ENCODE results near the gene RHOT2.

- TF ChIP-seq POLR2A (IDR thresholded peaks at IDR 0.05) (no peak), CTCF (IDR thresholded peaks at IDR 0.05) (no peak), EP300 (IDR thresholded peaks at IDR 0.05) (no peak)
Observed at GRCh38 chr16:716768-717325, 48.9 kb downstream of the RHOT2 start.
